ENCODE data around the gene APH1B. TPM values are rescaled to one million over a fixed set of nuclear protein-coding genes. Genes with fewer than 3 reads are reported as not detected.

Gene APH1B
- total RNA-seq, 1 experiment from 2014 or later, result 14.0 TPM

DNA sequence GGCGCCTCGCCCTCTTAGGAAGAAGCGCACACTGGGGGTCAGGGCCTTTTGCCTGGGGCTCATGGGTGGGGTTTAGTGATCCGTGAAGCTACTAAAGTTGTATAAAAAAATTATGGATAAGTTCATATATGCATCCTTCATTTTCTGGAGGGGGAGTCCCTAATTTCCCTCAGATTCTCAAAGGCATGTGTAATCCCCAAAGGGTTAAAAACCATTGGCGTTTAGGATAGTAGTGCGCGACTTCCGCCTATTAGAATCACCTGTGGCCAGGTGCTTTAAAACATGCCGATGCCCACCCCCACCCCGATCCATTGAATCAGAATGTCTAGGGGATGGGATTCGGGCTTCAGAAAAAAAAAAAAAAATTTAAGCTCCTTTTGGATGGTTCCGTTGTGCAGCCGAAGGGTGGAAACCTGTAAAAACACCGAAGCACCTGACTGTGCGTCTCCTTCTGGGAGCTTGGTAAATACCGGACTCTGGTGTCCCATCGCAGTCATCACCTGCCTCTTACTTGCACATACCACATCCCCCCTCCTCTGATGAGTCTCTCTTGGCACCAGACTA is 570 bp downstream of the APH1B start:
- ATAC-seq, result no peak
- peaks cover 9% of the 10 kb centered on the region for H3K4me1 ChIP-seq (ENCODE audit: control insufficient read depth, insufficient read depth, low read length)
- no peaks in the 10 kb centered on the region for H3K9me3 ChIP-seq (ENCODE audit: control insufficient read depth, insufficient read depth, low read depth, low read length)
- POLR2A ChIA-PET, result interaction anchor here (0.6 kb wide), 3 partner anchors 47 to 425 kb away, joined by 4 to 5 read pairs (median 4); no protein-coding TSS in a partner anchor
- intact Hi-C loops (cut with micrococcal nuclease; ENCODE audit: unreplicated experiment) (no loop called here), in situ Hi-C loops (cut with HindIII; ENCODE audit: low pct_unique_long_range_greater_than_20kb, low sequenced_read_pairs) (no loop called here)
- TF ChIP-seq POLR2AphosphoS5 (IDR thresholded peaks at IDR 0.05; ENCODE audit: low read depth, low read length) (no peak), SIN3A (IDR thresholded peaks at IDR 0.05; ENCODE audit: borderline replicate concordance, insufficient read depth, low read depth, low read length) (no peak)
- TF ChIP-seq, protein P1, sequence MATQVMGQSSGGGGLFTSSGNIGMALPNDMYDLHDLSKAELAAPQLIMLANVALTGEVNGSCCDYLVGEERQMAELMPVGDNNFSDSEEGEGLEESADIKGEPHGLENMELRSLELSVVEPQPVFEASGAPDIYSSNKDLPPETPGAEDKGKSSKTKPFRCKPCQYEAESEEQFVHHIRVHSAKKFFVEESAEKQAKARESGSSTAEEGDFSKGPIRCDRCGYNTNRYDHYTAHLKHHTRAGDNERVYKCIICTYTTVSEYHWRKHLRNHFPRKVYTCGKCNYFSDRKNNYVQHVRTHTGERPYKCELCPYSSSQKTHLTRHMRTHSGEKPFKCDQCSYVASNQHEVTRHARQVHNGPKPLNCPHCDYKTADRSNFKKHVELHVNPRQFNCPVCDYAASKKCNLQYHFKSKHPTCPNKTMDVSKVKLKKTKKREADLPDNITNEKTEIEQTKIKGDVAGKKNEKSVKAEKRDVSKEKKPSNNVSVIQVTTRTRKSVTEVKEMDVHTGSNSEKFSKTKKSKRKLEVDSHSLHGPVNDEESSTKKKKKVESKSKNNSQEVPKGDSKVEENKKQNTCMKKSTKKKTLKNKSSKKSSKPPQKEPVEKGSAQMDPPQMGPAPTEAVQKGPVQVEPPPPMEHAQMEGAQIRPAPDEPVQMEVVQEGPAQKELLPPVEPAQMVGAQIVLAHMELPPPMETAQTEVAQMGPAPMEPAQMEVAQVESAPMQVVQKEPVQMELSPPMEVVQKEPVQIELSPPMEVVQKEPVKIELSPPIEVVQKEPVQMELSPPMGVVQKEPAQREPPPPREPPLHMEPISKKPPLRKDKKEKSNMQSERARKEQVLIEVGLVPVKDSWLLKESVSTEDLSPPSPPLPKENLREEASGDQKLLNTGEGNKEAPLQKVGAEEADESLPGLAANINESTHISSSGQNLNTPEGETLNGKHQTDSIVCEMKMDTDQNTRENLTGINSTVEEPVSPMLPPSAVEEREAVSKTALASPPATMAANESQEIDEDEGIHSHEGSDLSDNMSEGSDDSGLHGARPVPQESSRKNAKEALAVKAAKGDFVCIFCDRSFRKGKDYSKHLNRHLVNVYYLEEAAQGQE (IDR thresholded peaks at IDR 0.05; ENCODE audit: insufficient read depth in 1 of 2, low read depth in 2 of 2, low read length in 1 of 2), result no peak
- CTCF ChIA-PET, result no interaction called here
- no peaks in the 10 kb centered on the region for H3K36me3 ChIP-seq (ENCODE audit: control insufficient read depth, insufficient read depth, low read length)
- H3K4me3 ChIP-seq (ENCODE audit: low read depth in 2 of 2, low read length in 2 of 2), result peak overlapping the region; percentile 75 to 76
- no peaks in the 10 kb centered on the region for H3K27me3 ChIP-seq (ENCODE audit: control insufficient read depth, insufficient read depth, low read length)
- H3K27ac ChIP-seq (ENCODE audit: low read length), result peak overlapping the region; percentile 76
- DNase-seq (ENCODE audit: low read depth, low spot score), result no peak
- BruUV-seq (replicated peaks), result TSS peak; percentile 59

DNA sequence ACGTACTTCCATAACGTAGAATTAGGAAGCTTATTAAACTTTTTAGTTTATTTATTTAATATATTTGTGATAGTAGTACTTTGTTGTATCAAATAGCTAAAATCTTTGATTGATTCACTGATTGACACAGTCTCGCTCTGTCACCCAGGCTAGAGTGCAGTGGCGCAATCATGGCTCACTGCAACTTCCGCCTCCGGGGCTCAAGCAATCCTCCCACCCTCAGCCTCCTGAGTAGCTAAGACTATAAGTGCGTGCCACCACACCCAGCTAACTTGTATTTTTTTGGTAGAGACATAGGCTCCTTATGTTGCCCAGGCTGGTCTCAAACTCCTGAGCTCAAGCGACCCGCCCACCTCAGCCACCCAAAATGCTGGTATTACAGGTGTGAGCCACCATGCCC is 5.7 kb downstream of the APH1B start:
- Histone ChIP-seq H3K27ac (ENCODE audit: low read length) (no peak overlapping the region), H3K9me3 (ENCODE audit: control insufficient read depth, insufficient read depth, low read depth, low read length) (no peaks in the 10 kb centered on the region), H3K27me3 (ENCODE audit: control insufficient read depth, insufficient read depth, low read length) (no peaks in the 10 kb centered on the region), H3K4me1 (ENCODE audit: control insufficient read depth, insufficient read depth, low read length) (peaks cover 3% of the 10 kb centered on the region), H3K4me3 (ENCODE audit: low read depth in 2 of 2, low read length in 2 of 2) (no peak overlapping the region), H3K36me3 (ENCODE audit: control insufficient read depth, insufficient read depth, low read length) (no peaks in the 10 kb centered on the region)
- ATAC-seq, result no peak
- no TSS peak for BruUV-seq (replicated peaks)
- ChIA-PET POLR2A (no interaction called here), CTCF (no interaction called here)
- TF ChIP-seq SIN3A (IDR thresholded peaks at IDR 0.05; ENCODE audit: borderline replicate concordance, insufficient read depth, low read depth, low read length) (no peak), CTCF (IDR thresholded peaks at IDR 0.05) (no peak), TCF7L2 (IDR thresholded peaks at IDR 0.05; ENCODE audit: low read depth, low read length) (no peak), POLR2AphosphoS5 (IDR thresholded peaks at IDR 0.05; ENCODE audit: low read depth, low read length) (no peak)
- TF ChIP-seq, protein P1 (IDR thresholded peaks at IDR 0.05; ENCODE audit: insufficient read depth in 1 of 2, low read depth in 2 of 2, low read length in 1 of 2), result no peak
- in situ Hi-C loops (cut with HindIII; ENCODE audit: low pct_unique_long_range_greater_than_20kb, low sequenced_read_pairs), result no loop called here
- DNase-seq (ENCODE audit: low read depth, low spot score), result no peak
- intact Hi-C loops (cut with micrococcal nuclease; ENCODE audit: unreplicated experiment), result no loop called here

Data from Panc1 (cell line).